NB4 (cell line): Measurements from ENCODE around the gene RIPOR3.
A peak's percentile ranks its signal among the peaks of the same experiment; 100 is the strongest.

Experiments
- DNase-seq: peaks from one replicate; pipeline ENCODE4 v3.0.0; 2010; ENCODE audit warnings: low read depth
- H3K4me3 ChIP-seq: one replicate; pipeline ENCODE4 v1.5.1; 2011; ENCODE audit warnings: mild to moderate bottlenecking, low read depth, low read length, moderate library complexity
- CTCF ChIP-seq: IDR thresholded peaks from one replicate; pipeline ENCODE4 v1.5.1; 2012; ENCODE audit warnings: low read depth, low read length
- MYC ChIP-seq: IDR thresholded peaks from 2 replicates; pipeline ENCODE4 v1.6.1; 2011; ENCODE audit warnings: low read depth, low read length
- POLR2A ChIP-seq: IDR thresholded peaks from 2 replicates; pipeline ENCODE4 v1.6.1; 2011; ENCODE audit warnings: mild to moderate bottlenecking; ENCODE audit not compliant: insufficient read length; ENCODE audit errors: extremely low read depth
- TF ChIP-seq, protein P1 (sequence below): IDR thresholded peaks from 2 replicates; pipeline ENCODE4 v1.6.1; 2011; ENCODE audit warnings: low read depth, low read length

Gene RIPOR3

DNA sequence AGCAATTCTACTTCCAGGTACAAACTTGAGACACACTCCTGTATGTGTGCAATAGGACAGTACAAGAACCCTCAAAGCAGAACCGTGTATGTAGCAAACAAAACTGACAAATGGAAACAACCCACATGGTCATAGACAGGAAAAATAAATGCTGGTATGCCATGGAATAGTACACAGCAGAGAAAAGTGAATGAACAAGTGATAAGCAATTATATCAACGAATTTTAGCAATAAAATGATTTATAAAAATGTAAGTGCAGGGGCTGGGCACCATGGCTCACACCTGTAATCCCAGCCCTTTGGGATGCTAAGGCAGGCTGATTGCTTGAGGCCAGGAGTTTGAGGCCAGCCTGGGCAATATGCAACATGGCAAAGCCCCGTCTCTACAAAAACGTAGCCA lies 9.3 kb downstream of the RIPOR3 start:
- DNase-seq: no peak
- no peak overlapping the region for H3K4me3 ChIP-seq
- TF ChIP-seq POLR2A (no peak), CTCF (no peak), MYC (no peak)
- TF ChIP-seq, protein P1, sequence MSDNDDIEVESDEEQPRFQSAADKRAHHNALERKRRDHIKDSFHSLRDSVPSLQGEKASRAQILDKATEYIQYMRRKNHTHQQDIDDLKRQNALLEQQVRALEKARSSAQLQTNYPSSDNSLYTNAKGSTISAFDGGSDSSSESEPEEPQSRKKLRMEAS: no peak

- TF ChIP-seq MYC (no peak), POLR2A (no peak), CTCF (no peak)
- TF ChIP-seq, protein P1: no peak
- no peak for DNase-seq
- H3K4me3 ChIP-seq: no peak overlapping the region
Observed at GRCh38 chr20:50681359-50682064, 9.8 kb downstream of the RIPOR3 start.

- no peak for TF ChIP-seq CTCF
- TF ChIP-seq, protein P1: no peak
- no peak for TF ChIP-seq POLR2A
- no peak for TF ChIP-seq MYC
- H3K4me3 ChIP-seq: no peak overlapping the region
- DNase-seq: no peak
Observed at GRCh38 chr20:50680105-50680960, 11.0 kb downstream of the RIPOR3 start.

DNA sequence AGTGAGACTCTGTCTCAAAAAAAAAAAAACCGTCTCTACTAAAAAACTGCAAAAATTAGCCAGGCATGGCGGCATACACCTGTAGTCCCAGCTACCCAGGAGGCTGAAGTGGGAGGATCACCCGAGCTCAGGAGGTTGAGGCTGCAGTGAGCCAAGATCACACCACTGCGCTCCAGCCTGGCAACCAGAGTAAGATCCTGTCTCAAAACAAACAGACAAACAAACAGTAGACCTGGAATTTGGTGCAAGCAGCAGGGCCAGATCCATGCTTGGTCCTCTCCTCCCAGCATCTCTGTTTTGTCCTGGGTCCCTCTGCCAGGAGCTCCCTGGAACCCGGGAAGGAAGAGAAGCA lies 11.6 kb downstream of the RIPOR3 start:
- DNase-seq: no peak
- H3K4me3 ChIP-seq: no peak overlapping the region
- TF ChIP-seq CTCF (no peak), MYC (no peak), POLR2A (no peak)
- TF ChIP-seq, protein P1: no peak

- DNase-seq: peak; percentile 43
- no peak overlapping the region for H3K4me3 ChIP-seq
- no peak for TF ChIP-seq CTCF
- TF ChIP-seq POLR2A: no peak
- TF ChIP-seq, protein P1: no peak
- no peak for TF ChIP-seq MYC
Observed at GRCh38 chr20:50678169-50678898, 13.0 kb downstream of the RIPOR3 start.
